ENCODE results near the gene PNKD. TPM values are rescaled to one million over a fixed set of nuclear protein-coding genes. Genes with fewer than 3 reads are reported as not detected.

PNKD gene
- total and polyA plus RNA-seq, 12 donors, result 48.8 to 181 (median 87.4) TPM

DNA sequence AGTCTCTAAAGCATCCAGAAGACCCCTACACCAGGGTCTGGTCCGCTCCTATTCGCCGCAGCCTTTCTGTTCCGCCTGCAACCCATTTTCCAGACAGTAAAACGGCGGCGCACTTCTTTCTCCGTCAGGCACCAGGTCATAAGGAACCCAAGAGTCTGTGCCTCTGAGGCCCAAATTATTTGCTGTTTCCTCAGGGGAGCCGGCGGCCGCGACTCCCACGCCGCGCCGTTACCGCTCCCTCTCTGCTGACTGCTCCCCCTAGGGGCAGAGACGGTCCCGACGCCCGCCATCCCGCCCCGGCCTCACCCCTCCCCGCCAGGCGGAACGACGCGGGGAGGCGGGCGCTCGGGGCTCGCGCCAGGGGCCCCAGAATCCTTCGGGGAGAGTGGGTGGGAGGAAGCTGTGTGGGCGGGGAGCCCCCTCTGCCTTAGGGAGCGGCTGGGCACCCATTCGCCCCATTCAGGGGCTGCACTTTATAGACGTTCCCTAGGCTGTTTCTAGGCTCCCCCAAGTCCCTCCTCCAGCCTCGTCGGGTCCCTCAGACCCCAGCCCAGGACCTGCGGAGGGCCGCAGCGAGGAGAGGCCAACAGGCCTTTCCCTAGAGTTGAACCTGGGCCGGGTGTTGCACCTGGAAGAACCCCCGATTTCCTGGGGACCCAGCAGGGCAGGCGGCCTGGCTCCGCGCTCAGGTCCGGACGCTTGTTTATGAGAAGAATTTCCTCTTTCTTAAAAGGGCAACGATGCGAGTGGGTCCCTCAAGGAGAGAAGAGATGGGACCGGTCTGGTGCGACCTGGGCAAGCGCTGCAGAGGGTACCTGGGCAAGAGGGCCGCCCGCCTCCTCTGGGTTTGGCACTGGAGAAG is 125.7 kb downstream of the PNKD start:
- Histone ChIP-seq H3K36me3 (replicated peaks in 1 of 2) (no peaks in the 10 kb centered on the region), H3K4me1 (replicated peaks in 1 of 2) (peaks cover 24 to 29% of the 10 kb centered on the region in 2 donors), H3K9me3 (replicated peaks in 1 of 3) (no peaks in the 10 kb centered on the region), H3K27me3 (no peaks in the 10 kb centered on the region), H3K27ac (peak overlapping the region; percentile 94 to 100 (median 98)), H3K4me3 (peak overlapping the region in 3 of 4 donors; percentile 65 to 96 (median 79))
- TF ChIP-seq POLR2A (IDR thresholded peaks at IDR 0.05) (peak; percentile 31 to 64), CTCF (IDR thresholded peaks at IDR 0.05) (peak; percentile 81 to 96 (median 93))
- intact Hi-C loops (cut with DNase I), result no loop called here
- 0 to 3% (median 2%) methylated on average over 12 to 57 of the region's 57 CpGs for WGBS, 4 donors
- DNase-seq, result peak; percentile 94 to 97 (median 95)

Small RNA genes lying within 50 kb of the gene (microRNA-seq; reads per million reads assigned to microRNA genes)
- 3.8 to 10.3 (median 8.5) reads per million in 3 donors for gene MIR6513
- 0.45 to 2.7 (median 2.6) reads per million in 3 donors for gene MIR6810

Small RNA genes lying within 50 kb of the gene (small RNA-seq; reads per million reads assigned to genes)
- 0 reads per million in 2 donors for gene MIR6810

Other genes with a start within 250 kb of the PNKD start
- 1 to 10 TPM in 1 of 9 donors, under 1 TPM in 5, not detected in 3; 0.11 to 1.9 (median 0.36) TPM for gene RUFY4, start 201.3 kb upstream of the PNKD start, total RNA-seq
- gene RUFY4, start 201.3 kb upstream of the PNKD start, polyA plus RNA-seq, result under 1 TPM; 0.09 to 0.98 (median 0.97) TPM
- gene CXCR2, start 144.5 kb upstream of the PNKD start, total RNA-seq, result 1 to 10 TPM in 1 of 9 donors, under 1 TPM in 5, not detected in 3; 0.13 to 2.2 (median 0.49) TPM
- gene CXCR2, start 144.5 kb upstream of the PNKD start, polyA plus RNA-seq, result under 1 TPM; 0.10 to 0.64 (median 0.38) TPM
- under 1 TPM in 6 of 9 donors, not detected in 3; 0.07 to 0.68 (median 0.15) TPM for gene CXCR1, start 103.6 kb upstream of the PNKD start, total RNA-seq
- under 1 TPM; 0.07 to 0.24 (median 0.20) TPM for gene CXCR1, start 103.6 kb upstream of the PNKD start, polyA plus RNA-seq
- gene ARPC2, start 53.3 kb upstream of the PNKD start, total RNA-seq, result 100 to 1,000 TPM; 122 to 254 (median 188) TPM
- 100 to 1,000 TPM in 2 of 3 donors, 10 to 100 TPM in 1; 93.5 to 284 (median 118) TPM for gene ARPC2, start 53.3 kb upstream of the PNKD start, polyA plus RNA-seq
- gene GPBAR1, start 9.5 kb upstream of the PNKD start, total RNA-seq, result 10 to 100 TPM in 1 of 9 donors, 1 to 10 TPM in 7, under 1 TPM in 1; 0.22 to 15.3 (median 2.9) TPM
- gene GPBAR1, start 9.5 kb upstream of the PNKD start, polyA plus RNA-seq, result 1 to 10 TPM in 2 of 3 donors, under 1 TPM in 1; 0.11 to 4.0 (median 2.1) TPM
- 100 to 1,000 TPM in 6 of 9 donors, 10 to 100 TPM in 3; 84.9 to 314 (median 116) TPM for gene AAMP, start 382 bp upstream of the PNKD start, total RNA-seq
- 100 to 1,000 TPM in 1 of 3 donors, 10 to 100 TPM in 2; 54.8 to 129 (median 89.0) TPM for gene AAMP, start 382 bp upstream of the PNKD start, polyA plus RNA-seq
- 100 to 1,000 TPM in 8 of 9 donors, 10 to 100 TPM in 1; 66.0 to 293 (median 198) TPM for gene TMBIM1, start 22.0 kb downstream of the PNKD start, total RNA-seq
- 100 to 1,000 TPM in 1 of 3 donors, 10 to 100 TPM in 2; 25.7 to 201 (median 63.8) TPM for gene TMBIM1, start 22.0 kb downstream of the PNKD start, polyA plus RNA-seq
- gene CATIP, start 86.3 kb downstream of the PNKD start, total RNA-seq, result 1 to 10 TPM in 1 of 9 donors, under 1 TPM in 4, not detected in 4; 0.46 to 3.2 (median 0.50) TPM
- 1 to 10 TPM in 1 of 3 donors, under 1 TPM in 2; 0.11 to 2.4 (median 0.27) TPM for gene CATIP, start 86.3 kb downstream of the PNKD start, polyA plus RNA-seq
- 10 to 100 TPM in 7 of 9 donors, 1 to 10 TPM in 2; 1.1 to 83.6 (median 30.0) TPM for gene SLC11A1, start 111.8 kb downstream of the PNKD start, total RNA-seq
- 10 to 100 TPM in 2 of 3 donors, 1 to 10 TPM in 1; 6.3 to 89.9 (median 31.8) TPM for gene SLC11A1, start 111.8 kb downstream of the PNKD start, polyA plus RNA-seq
- gene CTDSP1, start 129.3 kb downstream of the PNKD start, total RNA-seq, result 100 to 1,000 TPM in 6 of 9 donors, 10 to 100 TPM in 3; 53.1 to 161 (median 118) TPM
- gene CTDSP1, start 129.3 kb downstream of the PNKD start, polyA plus RNA-seq, result 100 to 1,000 TPM in 1 of 3 donors, 10 to 100 TPM in 2; 34.0 to 119 (median 98.9) TPM
- gene VIL1, start 148.6 kb downstream of the PNKD start, total RNA-seq, result 1 to 10 TPM in 1 of 9 donors, under 1 TPM in 2, not detected in 6; 0.47 to 4.5 (median 0.53) TPM
- gene VIL1, start 148.6 kb downstream of the PNKD start, polyA plus RNA-seq, result under 1 TPM; 0.09 to 0.40 (median 0.10) TPM

Data from adrenal gland (tissue), 12 donors.